T-helper 2 cell (primary cell): ENCODE data around the gene ZNF630.
"Not testable (repeated sequence)": the region's sequence is repeated elsewhere in the genome, so short reads cannot be mapped to it uniquely, and the experiment has no call there.

Experiments used
- DNase-seq, 5 experiments: peaks; one replicate each; pipeline versions ENCODE4 v3.0.0 to v3.0.0-alpha.2; 2012 to 2022

Gene ZNF630

DNA sequence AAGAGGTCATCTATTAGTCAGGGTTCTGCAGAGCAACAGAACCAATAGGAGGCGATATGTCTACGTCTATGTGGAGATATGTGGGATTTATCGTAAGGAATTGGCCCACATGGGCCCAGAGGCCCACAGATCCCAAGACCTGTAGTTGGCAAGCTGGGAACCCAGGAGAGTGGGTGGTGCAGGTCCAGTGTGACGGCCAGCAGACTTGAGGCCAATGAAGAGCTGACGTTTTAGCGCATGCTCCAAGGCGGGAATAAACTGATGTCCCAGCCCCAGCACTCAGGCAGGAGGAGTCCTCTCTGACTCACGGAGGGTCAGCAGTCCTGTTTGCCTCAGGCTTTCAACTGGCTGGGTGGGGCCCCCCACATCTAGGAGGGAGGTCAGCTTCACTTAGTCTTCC is 43.3 kb downstream of the ZNF630 start:
- no peak for DNase-seq

DNA sequence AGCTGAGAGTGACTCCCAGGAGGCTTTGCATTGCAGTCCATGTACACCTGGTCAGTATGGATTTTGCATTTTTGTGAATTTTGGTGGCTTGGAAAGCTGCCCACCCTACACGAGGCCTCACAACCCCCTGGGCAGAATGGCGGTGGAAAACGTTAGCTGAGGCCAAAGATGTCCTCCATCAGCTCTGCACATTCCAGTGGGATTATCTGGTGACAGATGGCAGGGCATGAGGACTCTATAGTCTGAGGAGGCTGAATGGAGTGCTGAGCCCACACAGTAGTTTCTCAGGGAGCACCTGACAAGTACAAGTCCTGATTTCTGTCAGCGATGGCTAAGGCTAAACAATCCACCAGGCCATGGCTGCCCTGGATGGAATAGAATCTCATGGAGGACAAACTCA is 43.9 kb downstream of the ZNF630 start:
- not testable (repeated sequence) for DNase-seq

DNA sequence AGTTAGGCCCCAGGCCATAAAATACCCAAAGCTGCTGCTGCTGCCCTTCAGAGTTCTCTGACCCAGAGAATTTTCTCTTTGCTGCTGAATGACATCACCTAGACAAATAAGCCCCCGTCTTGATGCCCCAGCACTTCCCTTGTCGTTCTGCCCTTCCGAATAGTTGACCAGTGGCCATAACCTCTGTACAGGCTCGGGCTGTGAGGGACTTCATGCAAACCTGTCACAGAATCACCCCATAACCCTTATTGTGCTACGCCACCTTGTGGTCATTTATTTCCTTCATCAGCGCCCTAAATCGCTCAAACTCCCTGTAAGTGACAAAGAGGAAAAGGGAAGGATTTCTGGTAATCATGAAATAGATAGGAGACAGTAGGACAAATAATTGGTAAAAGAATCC is 45.9 kb downstream of the ZNF630 start:
- DNase-seq, result peak in 2 of 5 experiments; percentile 6 to 47

GRCh38 chrX:48022738-48023137 is 48.7 kb downstream of the ZNF630 start:
- DNase-seq, result no peak

GRCh38 chrX:48022100-48022499 is 49.3 kb downstream of the ZNF630 start:
- DNase-seq, result no peak

DNA sequence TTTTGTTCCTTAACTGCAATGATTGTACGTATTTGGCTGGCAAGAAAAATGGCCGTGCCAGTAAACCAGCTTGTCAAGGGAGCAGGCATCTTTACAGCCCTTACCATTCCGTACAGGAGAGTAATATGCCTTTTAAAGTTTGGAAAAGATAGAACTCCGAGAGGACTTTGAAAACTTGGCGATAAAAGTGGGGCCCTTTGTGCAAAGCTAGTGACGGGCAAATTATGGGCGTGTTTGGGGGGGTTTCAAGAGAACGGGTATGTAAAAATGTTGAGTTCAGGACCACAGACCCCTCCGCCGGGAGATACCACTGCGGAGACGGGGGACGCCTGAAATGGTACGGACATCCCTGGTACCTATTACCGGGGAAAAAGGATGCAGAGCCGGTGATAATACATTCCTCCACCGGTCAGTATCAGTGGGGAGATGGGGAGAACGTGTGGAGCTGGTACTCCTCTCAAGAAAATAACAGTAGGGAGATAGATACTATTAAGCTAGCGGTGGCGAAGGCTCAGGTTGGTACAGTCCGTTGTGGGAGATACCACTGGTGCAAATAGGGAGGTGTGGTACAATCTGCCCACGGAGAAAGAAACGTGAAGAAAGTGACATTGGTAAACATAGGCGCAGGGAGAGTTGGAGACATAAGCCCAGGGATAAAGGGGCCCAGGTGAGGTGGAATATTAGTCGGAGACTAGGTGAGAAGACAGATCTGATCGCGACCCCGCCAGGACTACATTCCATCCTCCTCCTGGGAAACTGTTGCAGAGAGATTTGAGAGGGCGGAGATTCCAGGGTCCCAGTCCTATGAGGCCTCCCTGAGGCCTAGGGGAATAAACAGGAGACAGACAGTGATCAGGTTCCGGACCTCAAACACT is 50.2 kb downstream of the ZNF630 start:
- peak; percentile 26 to 74 (median 52) for DNase-seq

DNA sequence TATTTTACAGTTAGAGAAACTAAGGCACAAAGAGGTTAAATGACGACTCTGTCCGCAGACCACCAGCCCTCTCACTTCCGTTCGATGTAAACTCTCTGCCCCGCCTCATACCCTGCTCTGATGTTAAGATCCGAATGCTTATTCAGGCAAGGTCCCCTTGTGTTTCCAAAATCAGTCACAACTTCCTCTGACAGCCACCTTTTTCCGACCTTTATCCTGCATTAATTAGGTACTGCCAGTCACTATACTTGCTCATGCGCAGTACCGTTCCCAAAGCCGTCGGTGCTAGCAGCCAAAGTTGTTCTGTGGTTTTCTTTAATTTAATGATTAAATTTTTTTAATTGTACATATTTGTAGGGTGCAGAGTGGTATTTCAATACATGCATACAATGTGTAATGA is 51.0 kb downstream of the ZNF630 start:
- peak in 1 of 5 experiments; percentile 21 for DNase-seq

GRCh38 chrX:48019892-48020291 is 51.5 kb downstream of the ZNF630 start:
- not testable (repeated sequence) for DNase-seq

DNA sequence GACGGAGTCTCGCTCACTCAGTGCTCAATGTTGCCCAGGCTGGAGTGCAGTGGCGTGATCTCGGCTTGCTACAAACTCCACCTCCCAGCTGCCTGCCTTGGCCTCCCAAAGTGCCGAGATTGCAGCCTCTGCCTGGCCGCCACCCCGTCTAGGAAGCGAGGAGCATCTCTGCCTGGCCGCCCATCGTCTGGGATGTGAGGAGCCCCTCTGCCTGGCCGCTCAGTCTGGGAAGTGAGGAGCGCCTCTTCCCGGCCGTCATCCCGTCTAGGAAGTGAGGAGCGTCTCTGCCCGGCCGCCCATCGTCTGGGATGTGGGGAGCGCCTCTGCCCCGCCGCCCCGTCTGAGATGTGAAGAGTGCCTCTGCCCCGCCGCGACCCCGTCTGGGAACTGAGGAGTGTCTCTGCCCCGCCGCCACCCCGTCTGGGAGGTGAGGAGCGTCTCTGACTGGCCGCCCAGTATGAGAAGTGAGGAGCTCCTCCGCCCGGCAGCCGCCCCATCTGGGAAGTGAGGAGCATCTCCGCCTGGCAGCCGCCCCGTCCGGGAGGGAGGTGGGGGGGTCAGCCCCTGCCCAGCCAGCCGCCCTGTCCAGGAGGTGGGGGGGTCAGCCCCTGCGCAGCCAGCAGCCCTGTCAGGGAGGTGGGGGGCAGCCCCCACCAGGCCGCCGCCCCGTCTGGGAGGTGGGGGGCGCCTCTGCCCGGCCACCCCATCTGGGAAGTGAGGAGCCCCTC is 54.7 kb downstream of the ZNF630 start:
- DNase-seq, result not testable (repeated sequence)

GRCh38 chrX:48009445-48009960 is 61.9 kb downstream of the ZNF630 start:
- DNase-seq, result not testable (repeated sequence)
